COLO668 (cell line): ENCODE results near the gene SCAMP4.

Experiments used
- DNase-seq: peaks from one replicate; lab custom pipeline; 2025; ENCODE audit not compliant: unreplicated experiment; lab: John Stamatoyannopoulos, UW

SCAMP4 gene

DNA sequence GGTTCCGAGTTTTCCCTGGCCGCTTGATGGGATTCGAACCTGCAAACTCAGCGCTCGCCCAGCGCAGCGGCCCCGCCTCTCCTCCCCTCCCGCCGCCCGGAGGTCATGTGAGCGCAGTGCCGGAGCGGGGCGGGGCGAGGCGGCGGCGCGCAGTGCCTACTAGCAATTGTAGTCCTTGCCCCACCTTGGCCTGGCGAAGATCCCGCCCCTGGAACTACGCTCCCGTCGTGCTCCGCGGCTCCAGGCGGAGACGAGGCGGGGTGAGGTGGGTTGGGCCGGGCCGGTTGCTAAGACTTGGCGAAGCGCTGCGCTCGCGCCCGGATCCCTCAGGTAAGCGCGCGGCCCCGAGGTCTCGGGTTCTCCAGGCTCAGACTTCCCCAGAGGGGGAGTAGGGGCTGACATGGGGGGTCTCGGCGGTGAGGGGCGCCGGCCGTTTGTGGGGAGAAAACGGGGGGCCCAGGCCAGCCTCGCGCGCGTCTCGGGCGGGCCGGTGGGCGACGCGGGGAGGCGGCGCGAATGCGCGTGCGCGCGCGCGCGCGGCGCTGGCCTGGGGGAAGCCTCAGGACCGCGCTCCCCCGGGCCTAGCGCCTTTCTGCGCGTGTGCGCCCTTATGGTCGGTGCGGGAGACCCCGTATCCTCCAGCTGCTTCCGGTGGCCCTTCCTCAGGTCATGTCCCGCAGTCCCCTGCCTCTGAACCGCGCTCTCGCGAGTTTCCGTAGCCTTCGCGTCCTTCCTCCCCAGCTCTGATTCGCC is at the start of gene SCAMP4, which contains the start of gene ADAT3:
Gene SCAMP4 (plus strand): TSS at position 290 of the 753 bp plus-strand sequence. CDS start 9,621 bp downstream, outside the sequence.
Gene ADAT3 (plus strand): TSS at position 290 of the 753 bp plus-strand sequence. CDS start 6,649 bp downstream, outside the sequence.
- peak; percentile 99 for DNase-seq

- peak; percentile 47 for DNase-seq
These were observed 49.4 kb upstream of the SCAMP4 start for GRCh38 chr19:1855828-1856255.

GRCh38 chr19:1856345-1856697 is 48.9 kb upstream of the SCAMP4 start:
- no peak for DNase-seq

- peak; percentile 90 for DNase-seq
These were observed 48.2 kb upstream of the SCAMP4 start for GRCh38 chr19:1856698-1857603.

DNA sequence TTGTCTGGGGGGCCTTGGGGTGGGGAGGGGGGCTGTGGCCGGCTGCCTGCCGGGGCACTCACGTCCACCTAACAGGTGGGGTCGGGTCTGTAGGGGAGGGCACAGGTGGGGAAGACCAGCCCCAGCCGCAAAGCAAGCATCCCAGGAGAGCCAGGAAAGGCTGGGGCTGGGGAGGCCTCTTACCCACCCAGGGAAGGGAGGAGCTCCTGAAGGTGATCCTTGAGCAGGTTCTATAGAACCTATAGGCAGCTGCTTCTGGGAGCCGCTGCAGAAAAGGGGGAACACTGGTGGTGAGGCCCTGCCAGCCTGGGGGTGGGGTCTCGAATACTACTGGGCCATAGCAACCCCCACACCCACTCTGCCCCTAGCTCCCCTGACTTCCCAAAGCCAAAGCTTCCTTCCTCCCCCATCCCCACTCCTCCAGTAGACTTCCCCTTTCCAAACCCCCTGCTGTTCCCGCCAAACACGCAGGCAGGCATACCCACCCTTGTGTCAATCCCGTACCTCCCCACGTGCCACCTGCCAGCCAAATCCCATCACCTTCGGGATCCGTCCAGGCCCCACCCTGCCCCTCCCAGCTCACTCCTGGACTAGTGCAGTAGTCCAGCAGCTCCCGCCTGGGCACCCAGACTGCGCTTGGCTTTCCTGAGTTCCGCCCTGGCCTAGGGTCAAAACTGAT is 47.4 kb upstream of the SCAMP4 start:
- DNase-seq, result peak; percentile 67

GRCh38 chr19:1858412-1859081 is 46.7 kb upstream of the SCAMP4 start:
- DNase-seq, result no peak

- no peak for DNase-seq
These were observed 45.8 kb upstream of the SCAMP4 start for GRCh38 chr19:1859331-1859781.

GRCh38 chr19:1860042-1860775 is 45.0 kb upstream of the SCAMP4 start:
- DNase-seq, result peak; percentile 74

GRCh38 chr19:1860821-1861598 is 44.2 kb upstream of the SCAMP4 start:
- peak; percentile 27 for DNase-seq

- peak; percentile 16 for DNase-seq
These were observed 43.6 kb upstream of the SCAMP4 start for GRCh38 chr19:1861599-1862031.

DNA sequence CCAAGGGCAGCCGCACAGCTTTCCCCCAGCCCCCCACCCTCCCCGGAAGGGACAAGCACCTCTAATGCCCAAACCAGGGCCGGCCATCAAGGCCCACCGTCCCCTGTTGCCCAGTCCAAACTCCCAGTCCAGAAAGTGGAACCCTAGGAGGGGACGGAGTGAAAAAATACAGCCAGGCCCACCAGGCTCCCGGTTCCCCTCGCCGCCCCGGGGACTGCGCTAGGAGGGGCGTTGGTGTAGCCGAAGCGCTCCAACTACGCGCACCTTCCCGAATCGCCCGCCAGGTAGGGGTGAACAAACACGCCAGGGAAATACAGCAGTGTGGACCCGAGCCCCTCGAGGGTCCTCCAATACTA is 43.2 kb upstream of the SCAMP4 start:
- peak; percentile 56 for DNase-seq

GRCh38 chr19:1862424-1863327 is 42.5 kb upstream of the SCAMP4 start:
- DNase-seq, result peak; percentile 62

- DNase-seq, result no peak
These were observed 41.9 kb upstream of the SCAMP4 start, which contains the start of gene KLF16 for GRCh38 chr19:1863328-1863637. Gene KLF16, minus strand, starts transcription at chr19:1863579. Its CDS starts 82 bp downstream, at chr19:1863497.

GRCh38 chr19:1863638-1864479 is 41.3 kb upstream of the SCAMP4 start:
- DNase-seq, result peak; percentile 99

DNA sequence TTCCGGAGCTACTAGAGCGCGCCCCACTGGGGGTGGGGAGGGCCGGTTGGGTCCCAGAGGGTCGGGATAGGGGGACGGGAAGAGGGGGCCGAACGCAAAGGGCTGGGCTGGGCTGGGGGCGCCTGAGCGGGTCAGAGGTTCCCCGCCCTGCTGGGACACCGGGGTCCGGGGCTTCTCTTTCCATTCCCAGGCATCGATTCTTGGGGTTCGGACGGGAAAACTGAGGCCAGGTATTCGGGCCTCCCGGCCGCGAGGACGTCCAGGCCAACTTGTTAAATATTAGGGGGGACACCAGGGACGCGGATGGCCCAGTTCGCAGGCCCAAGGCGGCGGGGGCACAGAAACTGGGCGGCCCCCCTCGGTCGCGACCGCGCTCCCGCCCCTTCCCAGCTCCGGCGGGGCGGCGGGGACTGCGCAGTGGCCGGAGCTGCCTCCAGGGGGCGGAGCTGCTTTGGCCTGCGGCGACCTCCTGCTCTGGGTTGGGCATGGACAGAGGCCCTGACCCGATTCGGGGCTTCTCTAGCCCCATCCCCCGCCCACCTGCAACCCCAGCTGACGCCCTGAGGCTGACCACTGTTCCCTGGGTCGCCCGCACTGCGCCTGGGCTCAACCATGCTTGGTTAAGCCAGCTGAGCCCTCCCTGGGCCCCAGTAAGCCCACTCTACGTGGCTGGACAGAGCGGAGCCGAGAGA is 40.6 kb upstream of the SCAMP4 start:
- peak; percentile 82 for DNase-seq

DNA sequence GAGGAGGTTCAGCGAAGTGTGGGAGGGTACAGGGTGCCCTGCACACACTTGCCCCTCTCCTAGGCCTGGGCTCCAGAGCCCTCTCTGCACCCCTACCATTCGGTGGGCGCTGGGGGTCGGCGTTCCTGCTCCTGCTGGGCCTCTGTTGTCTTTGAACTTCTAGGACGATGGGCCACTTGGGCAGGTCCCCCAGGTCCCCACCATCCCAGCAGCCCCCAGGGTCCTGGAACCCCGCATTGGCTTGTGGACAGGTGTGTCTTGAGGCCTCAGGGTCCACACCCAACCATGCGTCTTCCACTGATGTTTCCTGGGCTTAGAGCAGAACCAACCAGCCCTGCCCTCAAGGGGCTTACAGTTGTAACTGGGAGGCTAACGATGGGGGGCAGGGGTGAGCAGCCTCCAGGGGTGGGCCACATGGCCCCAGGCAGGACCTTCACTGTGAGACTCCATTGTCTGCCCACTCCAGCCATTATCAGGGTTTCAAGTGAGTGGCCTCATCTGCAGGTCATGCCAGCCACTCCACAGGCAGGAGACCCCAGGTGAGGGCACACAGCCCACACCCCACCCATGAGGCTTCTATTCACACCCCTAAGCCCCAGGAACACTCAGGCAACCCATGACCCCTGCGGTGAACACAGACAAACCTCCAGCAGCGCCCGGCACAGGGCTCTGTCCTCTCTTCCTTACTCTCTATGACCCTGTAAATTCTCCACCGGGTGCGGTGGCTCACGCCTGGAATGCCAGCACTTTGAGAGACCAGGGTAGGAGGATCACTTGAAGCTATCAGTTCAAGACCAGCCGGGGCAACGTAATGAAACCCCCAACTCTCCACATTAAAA is 39.8 kb upstream of the SCAMP4 start:
- DNase-seq, result no peak
